Activated T-helper 17 cell treated with anti-CD3 and anti-CD28 coated beads, Interleukin-2, amount 50 U/mL, for 72 hours (primary cell): ENCODE measurements around the gene YY1. TPM values are rescaled to one million over a fixed set of nuclear protein-coding genes. Genes with fewer than 3 reads are reported as not detected.
"Not testable (repeated sequence)": the region's sequence is repeated elsewhere in the genome, so short reads cannot be mapped to it uniquely, and the experiment has no call there.

Source experiments
- ATAC-seq: fragments of 150-1000 bp; cut with Tn5 transposase; replicated peaks from 2 replicates; pipeline ENCODE4 v1.10.0; 2021; ENCODE audit warnings: mild to moderate bottlenecking, moderate library complexity
- H3K27ac Mint-ChIP-seq: one replicate; pipeline ENCODE4 v1.8.0; 2022; ENCODE audit warnings: mixed read lengths
- H3K27me3 Mint-ChIP-seq: one replicate; pipeline ENCODE4 v1.8.0; 2022; ENCODE audit warnings: mixed read lengths
- H3K36me3 Mint-ChIP-seq: one replicate; pipeline ENCODE4 v1.8.0; 2022; ENCODE audit warnings: low read depth, mild to moderate bottlenecking, mixed read lengths
- H3K4me1 Mint-ChIP-seq: one replicate; pipeline ENCODE4 v1.8.0; 2022; ENCODE audit warnings: mixed read lengths
- H3K4me3 Mint-ChIP-seq: one replicate; pipeline ENCODE4 v1.8.0; 2022; ENCODE audit warnings: mild to moderate bottlenecking, mixed read lengths
- H3K9me3 Mint-ChIP-seq: one replicate; pipeline ENCODE4 v1.8.0; 2022; ENCODE audit warnings: mixed read lengths
- total RNA-seq, 2 donors: library from RNA; stranded (reverse); gene quantifications; one replicate each; pipeline ENCODE4 v1.2.3, GENCODE V29; 2022

The YY1 gene
- total RNA-seq, 2 donors from 2014 or later: 63.8 to 77.0 TPM

DNA sequence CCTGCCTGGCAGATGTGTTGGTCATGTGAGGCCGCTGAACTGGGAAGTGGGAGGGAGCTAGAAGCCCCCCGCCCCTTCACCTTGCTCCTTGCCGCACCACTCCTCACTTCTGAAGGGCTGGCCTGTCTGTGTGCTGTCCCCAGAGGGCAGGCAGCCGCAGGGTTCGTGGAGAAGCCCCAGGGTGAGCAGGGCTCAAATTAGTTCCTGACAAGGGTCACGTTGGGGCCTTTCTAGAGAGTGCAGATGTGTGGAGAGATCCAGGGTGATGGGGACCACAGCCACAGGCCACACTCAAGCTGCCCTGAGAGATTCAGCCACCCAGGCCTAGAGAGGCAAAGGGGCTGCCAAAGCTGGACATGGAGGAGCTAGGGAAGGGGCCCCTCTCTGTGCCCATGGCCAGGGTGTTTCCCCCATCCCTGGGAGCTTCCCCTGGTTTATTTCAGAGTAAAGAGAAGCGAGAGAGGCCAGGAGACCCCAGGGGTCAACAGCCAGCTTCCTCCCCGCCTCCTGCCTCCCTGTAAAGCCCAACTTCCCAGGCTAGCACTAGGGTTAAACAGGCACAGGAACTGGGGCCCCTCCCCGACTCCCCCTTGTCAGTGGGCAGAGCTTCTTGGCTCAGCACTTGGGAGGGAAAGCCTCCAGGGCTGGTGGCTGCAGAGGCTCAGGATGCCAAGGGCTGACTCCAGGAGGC is 51.1 kb downstream of the YY1 start:
- no peak for ATAC-seq
- Mint-ChIP-seq H3K9me3 (no peaks in the 10 kb centered on the region), H3K4me1 (peaks cover 4% of the 10 kb centered on the region), H3K4me3 (no peak overlapping the region), H3K27ac (no peak overlapping the region), H3K36me3 (no peaks in the 10 kb centered on the region), H3K27me3 (no peaks in the 10 kb centered on the region)

DNA sequence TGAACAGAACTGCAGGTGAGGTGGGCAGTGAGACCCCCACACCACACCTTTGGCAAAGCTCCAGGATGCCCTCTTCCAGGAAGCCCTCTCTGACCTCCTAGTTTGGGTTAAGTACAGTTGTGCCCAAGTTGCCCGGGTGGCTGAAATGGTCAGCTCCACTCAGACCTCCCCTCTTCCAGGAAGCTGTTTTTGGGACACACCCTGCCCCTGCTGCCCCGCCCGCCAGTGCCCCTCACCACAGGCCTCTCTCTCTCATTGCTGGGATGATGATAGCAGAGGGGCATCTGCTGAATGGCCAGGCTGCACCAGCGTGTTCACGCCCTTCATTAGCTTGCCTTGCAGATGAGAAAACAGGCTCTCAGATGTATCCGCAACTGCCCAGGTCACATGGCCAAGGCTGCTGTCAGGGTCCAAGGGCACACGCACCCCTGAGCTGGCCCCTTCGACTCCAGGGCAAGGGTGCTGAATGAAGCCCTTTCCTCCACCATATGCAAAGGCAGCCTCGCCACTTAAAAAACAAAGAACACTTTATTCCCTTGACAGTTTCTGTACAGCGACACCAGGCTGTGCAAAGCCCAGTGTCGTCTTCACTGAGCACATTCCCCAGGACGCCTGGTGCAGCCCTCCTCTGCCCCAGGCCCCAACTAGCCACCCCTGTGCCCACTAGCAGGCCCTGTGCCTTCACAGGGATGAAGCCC is 51.8 kb downstream of the YY1 start:
- Mint-ChIP-seq H3K9me3 (no peaks in the 10 kb centered on the region), H3K4me1 (peaks cover 4% of the 10 kb centered on the region), H3K27me3 (no peaks in the 10 kb centered on the region), H3K36me3 (no peaks in the 10 kb centered on the region), H3K4me3 (no peak overlapping the region), H3K27ac (no peak overlapping the region)
- no peak for ATAC-seq

DNA sequence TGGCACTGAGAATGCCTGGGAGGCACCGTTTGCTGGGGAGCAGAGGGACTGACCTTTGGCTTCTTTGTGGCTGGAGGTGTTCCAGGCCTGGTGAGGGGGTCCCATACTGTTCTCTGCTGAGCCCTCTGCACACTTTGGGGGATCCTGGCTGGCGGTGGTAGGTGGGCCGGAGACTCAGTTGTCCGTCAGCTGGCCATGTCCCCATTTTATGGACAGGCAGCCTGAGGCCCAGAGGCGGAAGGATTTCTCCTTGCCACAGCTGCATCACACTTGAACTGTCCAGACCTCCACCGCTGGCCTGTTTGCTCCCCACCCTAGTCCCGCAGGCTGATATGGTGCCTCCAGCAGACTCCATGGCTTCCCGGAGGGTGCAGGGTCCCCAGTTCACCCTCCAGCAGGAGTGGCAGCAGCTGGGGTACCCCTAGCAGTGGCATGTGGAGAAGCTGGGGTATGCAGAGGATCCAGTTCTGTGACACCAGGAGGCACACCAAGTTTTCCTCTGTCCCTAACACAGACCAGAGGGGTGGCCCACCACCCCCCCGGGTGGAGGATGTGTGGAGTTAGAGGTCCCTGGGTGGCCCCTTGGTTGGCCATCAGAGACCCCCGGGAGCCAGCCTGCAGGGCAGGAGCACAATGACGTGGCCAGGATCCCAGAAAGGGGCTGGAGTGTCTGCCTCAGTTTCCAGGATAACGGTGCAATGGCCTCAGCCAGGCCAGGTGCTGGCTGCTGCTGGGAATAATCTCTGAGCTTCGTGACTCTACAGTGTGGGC is 52.5 kb downstream of the YY1 start:
- Mint-ChIP-seq H3K4me3 (no peak overlapping the region), H3K36me3 (no peaks in the 10 kb centered on the region), H3K27me3 (no peaks in the 10 kb centered on the region)

DNA sequence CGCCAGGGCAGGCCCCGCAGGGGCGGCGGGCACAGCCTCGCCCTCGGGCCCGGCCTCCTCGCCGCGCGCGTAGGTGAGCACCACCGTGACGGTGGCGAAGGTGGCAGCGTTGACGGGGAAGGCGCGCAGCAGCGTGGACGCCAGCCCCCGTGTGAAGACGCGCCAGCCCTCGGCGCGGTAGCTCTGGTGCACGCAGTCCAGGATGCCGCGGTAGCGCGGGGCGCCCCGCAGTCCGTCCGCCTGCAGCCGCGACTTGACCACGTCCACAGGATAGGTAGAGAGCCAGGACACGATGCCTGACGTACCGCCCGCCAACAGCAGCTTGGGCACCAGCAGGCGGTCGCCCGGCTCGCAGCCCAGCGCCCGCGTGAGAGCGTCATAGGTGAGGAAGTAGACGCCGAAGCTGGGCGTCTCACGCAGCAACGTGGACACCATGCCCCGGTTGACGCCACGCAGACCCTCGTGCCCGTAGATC is 53.4 kb downstream of the YY1 start:
- ATAC-seq: no peak
- Mint-ChIP-seq H3K4me3 (no peak overlapping the region), H3K4me1 (no peaks in the 10 kb centered on the region), H3K36me3 (no peaks in the 10 kb centered on the region), H3K27ac (no peak overlapping the region), H3K27me3 (no peaks in the 10 kb centered on the region), H3K9me3 (no peaks in the 10 kb centered on the region)

More for the DNA sequence above, 52.5 kb downstream of the YY1 start:
- H3K4me1 Mint-ChIP-seq: no peaks in the 10 kb centered on the region
- ATAC-seq: no peak
- H3K9me3 Mint-ChIP-seq: no peaks in the 10 kb centered on the region
- no peak overlapping the region for H3K27ac Mint-ChIP-seq

DNA sequence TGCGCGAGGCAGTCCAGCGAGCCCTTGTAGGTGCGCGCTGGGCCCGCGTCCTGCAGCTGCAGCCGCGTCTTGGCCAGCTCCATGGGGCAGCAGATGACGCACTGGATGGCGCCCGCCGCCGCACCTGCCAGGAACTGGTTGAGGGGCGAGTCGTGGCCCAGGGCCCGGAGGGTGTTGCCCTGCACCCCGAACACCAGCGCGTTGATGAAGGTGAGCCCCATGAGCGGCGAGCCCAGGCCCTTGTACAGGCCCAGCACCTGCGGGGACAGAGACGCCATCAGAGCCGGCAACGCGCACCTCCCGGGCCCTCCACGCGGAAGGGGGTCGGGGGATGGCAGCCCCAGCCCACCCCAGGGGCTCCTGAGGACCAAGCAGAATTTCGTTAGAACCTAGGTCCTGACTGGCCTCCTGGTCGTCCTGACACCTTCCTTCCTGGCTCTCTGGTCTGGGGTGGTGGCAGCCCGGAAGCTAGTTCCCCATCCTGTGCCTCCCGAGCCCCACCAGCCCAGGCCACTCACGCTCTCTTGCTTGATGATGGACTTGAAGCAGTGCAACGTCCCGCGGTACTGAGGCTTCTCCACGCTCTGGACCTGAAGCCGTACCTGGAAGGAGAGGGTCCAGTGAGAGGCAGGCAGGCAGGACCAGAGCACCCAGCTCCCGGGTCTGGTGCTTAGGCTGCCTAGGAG is 54.0 kb downstream of the YY1 start:
- H3K27me3 Mint-ChIP-seq: no peaks in the 10 kb centered on the region
- no peaks in the 10 kb centered on the region for H3K4me1 Mint-ChIP-seq
- H3K27ac Mint-ChIP-seq: no peak overlapping the region
- ATAC-seq: no peak
- no peaks in the 10 kb centered on the region for H3K9me3 Mint-ChIP-seq
- H3K4me3 Mint-ChIP-seq: no peak overlapping the region
- no peaks in the 10 kb centered on the region for H3K36me3 Mint-ChIP-seq

DNA sequence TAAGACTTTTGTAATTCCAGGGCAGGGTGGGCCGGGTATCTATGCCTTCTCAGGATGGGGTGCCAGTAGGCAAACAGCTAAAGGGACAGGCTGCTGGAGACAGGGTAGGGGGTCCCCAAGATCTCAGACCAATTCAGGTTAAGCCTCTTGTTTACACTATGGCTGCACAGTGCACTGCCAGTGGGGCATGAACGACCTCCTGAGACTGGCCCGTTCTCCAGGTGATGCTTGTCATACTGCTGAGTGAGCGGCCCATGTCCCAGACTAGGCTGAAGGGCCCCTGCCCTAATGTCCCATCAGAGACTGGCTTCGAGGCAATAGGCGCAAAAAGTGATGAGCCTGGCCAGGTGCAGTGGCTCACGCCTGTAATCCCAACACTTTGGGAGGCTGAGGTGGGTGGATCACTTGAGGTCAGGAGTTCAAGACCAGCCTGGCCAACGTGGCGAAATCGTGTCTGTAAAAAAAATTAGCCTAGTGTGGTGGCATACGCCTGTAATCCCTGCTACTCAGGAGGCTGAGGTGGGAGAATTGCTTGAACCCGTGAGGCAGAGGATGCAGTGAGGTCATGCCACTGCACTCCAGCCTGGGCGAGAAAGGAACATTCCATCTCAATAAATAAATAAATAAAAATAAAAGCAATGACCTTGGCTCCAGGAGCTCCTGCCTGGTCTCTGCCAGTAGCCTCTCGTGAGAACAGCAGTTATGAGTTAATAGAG is 54.7 kb downstream of the YY1 start:
- ATAC-seq: no peak
- Mint-ChIP-seq H3K36me3 (no peaks in the 10 kb centered on the region), H3K4me3 (no peak overlapping the region), H3K9me3 (no peaks in the 10 kb centered on the region), H3K4me1 (no peaks in the 10 kb centered on the region), H3K27me3 (no peaks in the 10 kb centered on the region), H3K27ac (no peak overlapping the region)

DNA sequence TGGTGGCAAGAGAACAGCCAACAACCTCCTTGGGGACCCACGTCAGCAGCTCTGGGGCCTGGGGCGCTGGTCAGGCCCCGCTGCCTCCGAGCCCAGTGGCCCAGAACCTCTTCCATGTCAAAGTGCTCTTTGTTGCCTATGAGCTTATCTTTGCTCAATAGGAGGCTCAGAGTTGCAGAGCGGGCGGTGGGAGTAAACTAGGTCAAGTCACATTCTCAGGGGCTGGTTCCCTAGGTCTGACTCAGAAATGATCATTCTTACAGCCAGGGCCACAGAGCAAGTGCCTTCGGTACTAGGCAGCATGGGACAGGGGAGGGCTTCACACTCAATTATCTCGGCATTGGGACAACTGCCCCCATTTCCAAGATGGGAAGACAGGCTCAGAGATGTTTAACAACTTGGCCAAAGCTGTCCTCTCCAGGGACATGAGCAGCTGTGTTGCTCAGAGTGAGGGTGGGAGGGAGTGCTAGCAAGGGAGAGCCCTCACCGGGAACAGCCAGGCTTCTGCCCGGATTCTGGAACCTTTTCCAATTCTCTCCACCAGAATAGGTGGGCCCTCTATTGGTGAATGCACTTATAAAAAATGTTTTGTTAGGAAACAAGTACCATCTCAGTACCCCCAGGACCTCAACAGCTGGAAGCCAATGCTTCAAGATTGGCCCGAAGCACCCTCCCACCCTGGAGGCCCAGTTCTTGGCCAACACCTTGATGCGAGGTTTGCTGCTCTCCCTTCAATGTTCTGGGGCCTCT is 55.4 kb downstream of the YY1 start:
- no peaks in the 10 kb centered on the region for H3K36me3 Mint-ChIP-seq
- H3K27me3 Mint-ChIP-seq: no peaks in the 10 kb centered on the region
- H3K9me3 Mint-ChIP-seq: no peaks in the 10 kb centered on the region
- no peak overlapping the region for H3K4me3 Mint-ChIP-seq
- H3K27ac Mint-ChIP-seq: no peak overlapping the region
- no peaks in the 10 kb centered on the region for H3K4me1 Mint-ChIP-seq
- ATAC-seq: no peak

DNA sequence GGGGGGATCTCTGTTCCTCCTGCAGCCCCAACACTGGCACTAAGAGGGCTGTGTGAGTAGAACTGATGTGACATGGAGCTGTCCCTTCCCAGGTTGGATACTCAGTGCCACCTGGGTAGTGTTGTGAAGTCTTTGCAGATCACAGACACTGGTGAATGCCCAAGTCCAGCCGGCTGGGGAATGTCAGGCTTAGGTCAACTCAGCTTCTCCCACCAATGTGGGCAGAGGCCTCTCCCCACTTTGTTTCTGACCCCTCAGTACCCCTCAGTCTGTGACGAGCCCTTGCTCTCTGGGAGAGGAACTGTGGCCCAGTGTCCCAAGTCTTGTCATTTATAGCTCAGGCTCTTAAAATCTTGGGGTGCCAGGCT is 56.0 kb downstream of the YY1 start:
- no peaks in the 10 kb centered on the region for H3K27me3 Mint-ChIP-seq
- no peaks in the 10 kb centered on the region for H3K36me3 Mint-ChIP-seq
- no peaks in the 10 kb centered on the region for H3K4me1 Mint-ChIP-seq
- no peaks in the 10 kb centered on the region for H3K9me3 Mint-ChIP-seq
- no peak for ATAC-seq
- H3K4me3 Mint-ChIP-seq: no peak overlapping the region
- H3K27ac Mint-ChIP-seq: no peak overlapping the region

DNA sequence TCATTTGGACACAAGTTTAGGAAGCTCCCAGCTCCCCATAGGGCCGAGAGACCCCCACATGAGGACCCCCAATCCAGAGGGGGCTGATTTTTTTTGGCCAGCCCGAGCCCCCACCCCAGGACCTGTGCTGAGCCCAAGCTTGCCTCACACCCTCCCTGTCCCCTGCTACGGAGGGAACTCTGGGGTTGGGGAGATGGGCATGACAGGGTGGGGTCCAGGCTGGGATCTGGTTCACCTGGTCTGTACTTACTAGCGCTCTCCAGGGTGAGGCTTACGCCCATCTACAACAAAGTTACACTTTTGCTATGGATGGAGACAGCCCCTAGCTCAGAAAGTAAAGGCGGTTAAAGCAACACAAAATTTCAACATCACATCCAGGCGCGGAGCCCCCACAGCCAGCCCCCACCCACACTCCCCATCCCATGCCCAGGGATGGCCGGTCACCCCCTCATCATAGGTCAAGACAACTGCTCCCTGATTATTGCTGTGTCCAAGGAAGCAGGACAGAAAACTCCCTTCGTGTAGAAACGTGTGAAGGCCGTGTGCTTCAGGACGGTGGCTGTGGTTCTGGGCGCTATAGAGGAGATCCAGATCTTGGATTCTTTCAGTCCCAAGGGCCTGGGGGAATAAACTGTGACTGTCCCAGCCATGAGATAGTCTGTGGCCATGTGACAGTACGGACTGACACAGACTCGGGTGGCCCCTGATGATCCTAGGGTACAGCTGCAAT is 56.6 kb downstream of the YY1 start:
- Mint-ChIP-seq H3K9me3 (no peaks in the 10 kb centered on the region), H3K4me3 (no peak overlapping the region), H3K27ac (no peak overlapping the region), H3K36me3 (no peaks in the 10 kb centered on the region), H3K27me3 (no peaks in the 10 kb centered on the region), H3K4me1 (no peaks in the 10 kb centered on the region)
- ATAC-seq: no peak

DNA sequence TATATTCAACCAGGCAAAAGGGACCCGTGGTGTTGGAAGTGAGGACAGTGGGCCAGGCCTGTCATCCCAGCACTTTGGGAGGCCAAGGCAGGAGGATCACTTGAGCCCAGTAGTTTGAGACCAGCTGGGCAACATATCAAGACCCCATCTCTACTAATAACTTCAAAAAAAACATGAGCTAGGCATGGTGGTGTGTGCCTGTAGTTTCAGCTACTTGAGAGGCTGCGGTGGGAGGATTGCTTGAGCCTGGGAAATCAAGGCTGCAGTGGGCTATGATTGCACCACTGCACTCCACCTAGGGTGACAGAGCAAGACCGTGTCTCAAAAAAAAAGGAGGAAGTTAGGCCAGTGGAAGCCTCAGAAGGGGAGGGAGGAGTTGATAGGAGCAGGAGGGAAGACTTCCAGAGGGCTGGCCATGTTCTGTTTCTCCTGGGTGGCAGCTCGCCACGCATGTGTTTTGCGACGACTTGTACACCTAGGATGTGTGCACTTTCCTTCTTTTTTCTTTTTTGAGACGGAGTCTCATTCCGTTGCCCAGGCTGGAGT is 57.2 kb downstream of the YY1 start:
- Mint-ChIP-seq H3K4me1 (no peaks in the 10 kb centered on the region), H3K9me3 (no peaks in the 10 kb centered on the region), H3K27ac (no peak overlapping the region), H3K36me3 (no peaks in the 10 kb centered on the region), H3K4me3 (no peak overlapping the region), H3K27me3 (no peaks in the 10 kb centered on the region)
- no peak for ATAC-seq

DNA sequence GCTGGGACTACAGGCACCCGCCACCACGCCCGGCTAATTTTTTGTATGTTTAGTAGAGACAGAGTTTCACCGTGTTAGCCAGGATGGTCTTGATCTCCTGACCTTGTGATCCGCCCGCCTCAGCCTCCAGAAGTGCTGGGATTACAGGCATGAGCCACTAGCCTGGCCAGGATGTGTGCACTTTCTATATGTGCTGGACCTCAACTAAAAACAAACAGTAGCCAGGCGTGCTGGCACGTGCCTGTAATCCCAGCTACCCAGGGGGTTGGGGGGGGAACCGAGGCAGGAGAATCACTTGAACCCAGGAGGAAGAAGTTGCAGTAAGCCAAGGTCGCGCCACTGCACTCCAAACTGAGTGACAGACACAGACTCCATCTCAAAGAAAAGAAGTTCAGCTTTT is 57.8 kb downstream of the YY1 start:
- H3K27ac Mint-ChIP-seq, H3K36me3 Mint-ChIP-seq, H3K4me3 Mint-ChIP-seq: not testable (repeated sequence)

DNA sequence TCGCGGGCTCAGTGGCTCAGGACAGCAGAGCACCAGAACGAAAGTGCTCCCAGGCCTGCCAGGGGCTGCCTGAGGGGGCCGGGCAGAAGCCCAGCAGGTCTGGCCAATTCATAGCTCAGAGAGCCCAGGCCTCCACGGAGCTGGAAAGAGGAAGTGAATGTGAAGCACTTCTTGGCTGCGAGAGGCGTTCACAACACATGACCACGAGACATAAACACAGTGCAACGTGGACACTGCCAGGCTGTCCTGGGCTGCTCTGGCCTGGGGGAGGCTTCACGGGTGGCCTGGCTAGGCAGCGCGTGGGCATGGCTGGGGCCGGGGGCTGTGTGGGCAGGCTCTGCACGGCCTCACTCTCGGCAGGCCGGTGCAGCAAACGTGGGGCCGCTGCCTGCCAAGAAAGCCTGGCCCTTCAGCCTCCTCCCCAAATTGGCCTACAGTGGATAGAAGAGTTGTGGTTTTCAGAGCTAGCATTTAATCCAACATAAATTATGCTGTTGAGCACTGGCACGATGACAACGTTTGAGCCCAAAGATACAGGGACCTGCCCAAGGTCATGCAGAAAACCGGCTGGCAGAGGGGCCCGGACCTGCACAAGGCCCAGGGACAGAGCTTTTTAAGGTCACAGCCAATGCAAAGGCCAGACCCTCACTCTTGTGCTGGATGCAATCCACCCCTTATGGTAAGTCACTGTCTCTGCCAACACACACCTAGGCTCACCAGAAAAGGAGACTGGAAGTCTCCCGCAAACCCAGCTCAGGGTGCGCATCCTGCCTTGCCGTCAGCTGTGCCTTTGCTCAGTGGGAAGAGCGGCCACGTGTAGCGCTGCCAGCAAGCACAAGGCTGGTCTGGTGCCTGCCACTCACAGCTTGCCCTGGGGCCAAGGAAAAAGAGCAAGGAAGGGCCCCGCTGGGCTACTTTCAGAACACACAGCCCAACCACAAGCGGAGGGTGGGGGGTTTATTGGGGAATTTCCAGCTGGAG is 58.7 kb downstream of the YY1 start:
- Mint-ChIP-seq H3K4me3 (no peak overlapping the region), H3K4me1 (no peaks in the 10 kb centered on the region), H3K36me3 (no peaks in the 10 kb centered on the region), H3K9me3 (no peaks in the 10 kb centered on the region), H3K27ac (no peak overlapping the region), H3K27me3 (no peaks in the 10 kb centered on the region)
- ATAC-seq: no peak

More for the DNA sequence above, 57.8 kb downstream of the YY1 start:
- not testable (repeated sequence) for H3K4me1 Mint-ChIP-seq, H3K9me3 Mint-ChIP-seq, ATAC-seq, H3K27me3 Mint-ChIP-seq
